PC-3 (cell line): ENCODE measurements around the gene TBPL1.
"Not testable (repeated sequence)": the region's sequence is repeated elsewhere in the genome, so short reads cannot be mapped to it uniquely, and the experiment has no call there.

ENCODE experiments used
- CTCF ChIP-seq: fragments of 300-600 bp; sonication (generic); conservative IDR thresholded peaks from 2 replicates; pipeline ENCODE4 v1.5.1; 2017; ENCODE audit warnings: antibody characterized with exemption, low read depth, mild to moderate bottlenecking, low read length
- EZH2 ChIP-seq: fragments of 300-600 bp; sonication (generic); IDR thresholded peaks from one replicate; pipeline ENCODE4 v1.6.1; 2017; ENCODE audit warnings: antibody characterized with exemption, mild to moderate bottlenecking, low read length; ENCODE audit not compliant: unreplicated experiment
- EZH2phosphoT487 ChIP-seq: fragments of 300-600 bp; sonication (generic); IDR thresholded peaks from 2 replicates; pipeline ENCODE4 v1.6.1; 2018; ENCODE audit warnings: mild to moderate bottlenecking, antibody characterized with exemption, low read length, borderline replicate concordance

GRCh38 chr6:133979269-133979963, 26.4 kb downstream of the TBPL1 start:
- TF ChIP-seq EZH2phosphoT487, EZH2, CTCF: not testable (repeated sequence)
